MM.1S (cell line): ENCODE measurements around the gene WHRN.

Experiments
- EZH2 ChIP-seq: fragments of 300-600 bp; sonication (generic); optimal IDR thresholded peaks from 2 replicates; pipeline ENCODE3; 2017; ENCODE audit warnings: low read depth, mild to moderate bottlenecking, antibody characterized with exemption, low read length, mixed read lengths
- EZH2phosphoT487 ChIP-seq: fragments of 300-600 bp; sonication (generic); IDR thresholded peaks from 2 replicates; pipeline ENCODE4 v1.6.1; 2018; ENCODE audit warnings: antibody characterized with exemption, low read length
- TF ChIP-seq, protein P1 (sequence below): fragments of 300-600 bp; sonication (generic); IDR thresholded peaks from 2 replicates; pipeline ENCODE4 v1.5.1; 2016; ENCODE audit warnings: antibody characterized with exemption, low read length, mixed read lengths

DNA sequence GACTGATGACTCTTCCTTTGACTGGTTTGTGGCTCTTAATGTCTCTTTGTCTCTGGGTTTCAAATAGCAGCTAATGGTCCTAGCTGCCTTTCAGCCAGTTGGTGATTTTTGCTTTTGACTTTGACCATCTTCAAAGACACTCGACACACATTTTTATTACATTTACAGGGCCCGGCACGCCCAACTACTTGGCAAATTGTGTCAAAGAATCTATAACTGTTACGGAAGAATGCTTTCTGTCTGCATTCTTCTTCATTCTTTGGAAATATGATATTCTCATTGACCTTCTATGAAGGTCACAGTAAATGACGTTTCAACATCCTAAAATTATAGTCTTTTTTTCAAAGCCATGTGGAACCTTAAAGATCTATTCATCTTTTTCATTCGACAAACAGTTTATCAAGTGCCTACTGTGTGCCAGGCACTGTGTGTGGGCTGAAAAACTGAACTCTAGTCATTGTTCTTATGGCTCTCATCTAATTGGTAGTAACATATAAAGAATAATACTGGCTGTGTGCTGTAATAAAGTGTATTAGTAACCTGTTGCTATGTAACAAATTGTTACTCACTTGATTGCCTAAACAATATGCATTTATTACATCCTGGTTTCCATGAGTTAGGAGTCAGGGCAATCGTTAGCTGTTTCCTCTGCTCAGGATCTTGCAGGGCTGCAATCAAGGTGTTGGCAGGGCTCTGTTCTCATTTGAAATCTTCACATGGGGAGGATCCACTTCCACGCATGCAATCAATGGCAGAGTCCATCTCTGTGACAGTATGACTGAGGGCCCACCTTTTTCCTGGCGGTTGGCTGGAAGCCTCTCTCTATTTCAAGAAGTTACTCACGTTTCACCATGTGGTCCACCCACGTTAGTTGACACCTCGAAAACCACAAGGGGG is 7.0 kb upstream of the WHRN start:
- TF ChIP-seq, protein P1, sequence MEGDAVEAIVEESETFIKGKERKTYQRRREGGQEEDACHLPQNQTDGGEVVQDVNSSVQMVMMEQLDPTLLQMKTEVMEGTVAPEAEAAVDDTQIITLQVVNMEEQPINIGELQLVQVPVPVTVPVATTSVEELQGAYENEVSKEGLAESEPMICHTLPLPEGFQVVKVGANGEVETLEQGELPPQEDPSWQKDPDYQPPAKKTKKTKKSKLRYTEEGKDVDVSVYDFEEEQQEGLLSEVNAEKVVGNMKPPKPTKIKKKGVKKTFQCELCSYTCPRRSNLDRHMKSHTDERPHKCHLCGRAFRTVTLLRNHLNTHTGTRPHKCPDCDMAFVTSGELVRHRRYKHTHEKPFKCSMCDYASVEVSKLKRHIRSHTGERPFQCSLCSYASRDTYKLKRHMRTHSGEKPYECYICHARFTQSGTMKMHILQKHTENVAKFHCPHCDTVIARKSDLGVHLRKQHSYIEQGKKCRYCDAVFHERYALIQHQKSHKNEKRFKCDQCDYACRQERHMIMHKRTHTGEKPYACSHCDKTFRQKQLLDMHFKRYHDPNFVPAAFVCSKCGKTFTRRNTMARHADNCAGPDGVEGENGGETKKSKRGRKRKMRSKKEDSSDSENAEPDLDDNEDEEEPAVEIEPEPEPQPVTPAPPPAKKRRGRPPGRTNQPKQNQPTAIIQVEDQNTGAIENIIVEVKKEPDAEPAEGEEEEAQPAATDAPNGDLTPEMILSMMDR = no peak
- TF ChIP-seq EZH2 (no peak), EZH2phosphoT487 (no peak)
